GM21360 (cell line): ENCODE results near the gene CAMTA1.

Source experiments
- ATAC-seq: cut with Tn5 transposase; IDR thresholded peaks from one replicate; pipeline ENCODE4 v1.9.1; 2021; ENCODE audit warnings: mild to moderate bottlenecking, moderate library complexity; ENCODE audit not compliant: unreplicated experiment

The CAMTA1 gene

GRCh38 chr1:7432900-7433380, 647.7 kb downstream of the CAMTA1 start:
- ATAC-seq = no peak

GRCh38 chr1:7434566-7434965, 649.3 kb downstream of the CAMTA1 start:
- ATAC-seq = no peak

- no peak for ATAC-seq
Observed at GRCh38 chr1:7435276-7436055, 650.2 kb downstream of the CAMTA1 start.

GRCh38 chr1:7436056-7437005, 651.1 kb downstream of the CAMTA1 start:
- no peak for ATAC-seq

- ATAC-seq = no peak
Observed at GRCh38 chr1:7437036-7437435, 651.8 kb downstream of the CAMTA1 start.

GRCh38 chr1:7437608-7438395, 652.5 kb downstream of the CAMTA1 start:
- ATAC-seq = no peak

- no peak for ATAC-seq
Observed at GRCh38 chr1:7438396-7438785, 653.1 kb downstream of the CAMTA1 start.

GRCh38 chr1:7438921-7439655, 653.8 kb downstream of the CAMTA1 start:
- ATAC-seq = no peak

GRCh38 chr1:7440154-7440553, 654.9 kb downstream of the CAMTA1 start:
- ATAC-seq = no peak

GRCh38 chr1:7441143-7441841, 656.0 kb downstream of the CAMTA1 start:
- no peak for ATAC-seq

GRCh38 chr1:7442036-7442435, 656.8 kb downstream of the CAMTA1 start:
- ATAC-seq = no peak

- ATAC-seq = no peak
Observed at GRCh38 chr1:7442918-7443317, 657.7 kb downstream of the CAMTA1 start.

- no peak for ATAC-seq
Observed at GRCh38 chr1:7444363-7444762, 659.1 kb downstream of the CAMTA1 start.

GRCh38 chr1:7447093-7447492, 661.8 kb downstream of the CAMTA1 start:
- ATAC-seq = no peak

GRCh38 chr1:7447736-7448135, 662.5 kb downstream of the CAMTA1 start:
- no peak for ATAC-seq

GRCh38 chr1:7448986-7449385, 663.7 kb downstream of the CAMTA1 start:
- no peak for ATAC-seq

GRCh38 chr1:7449750-7450149, 664.5 kb downstream of the CAMTA1 start:
- ATAC-seq = no peak

GRCh38 chr1:7450838-7451237, 665.6 kb downstream of the CAMTA1 start:
- no peak for ATAC-seq

GRCh38 chr1:7453038-7453437, 667.8 kb downstream of the CAMTA1 start:
- no peak for ATAC-seq
